HG02885 (cell line): Measurements from ENCODE around the gene CC2D2A.

Experiments
- ATAC-seq: cut with Tn5 transposase; IDR thresholded peaks from one replicate; pipeline ENCODE4 v1.9.1; 2021; ENCODE audit warnings: mild to moderate bottlenecking; ENCODE audit not compliant: unreplicated experiment, poor library complexity

Gene CC2D2A

GRCh38 chr4:15551740-15552446 is 82.2 kb downstream of the CC2D2A start:
- no peak for ATAC-seq

- no peak for ATAC-seq
Measured at GRCh38 chr4:15552557-15553362, 83.1 kb downstream of the CC2D2A start.

- no peak for ATAC-seq
Measured at GRCh38 chr4:15556511-15557092, 86.9 kb downstream of the CC2D2A start.

- ATAC-seq: no peak
Measured at GRCh38 chr4:15557786-15558550, 88.3 kb downstream of the CC2D2A start.

GRCh38 chr4:15558561-15558960 is 88.9 kb downstream of the CC2D2A start:
- ATAC-seq: no peak

GRCh38 chr4:15562114-15562513 is 92.4 kb downstream of the CC2D2A start:
- ATAC-seq: no peak

- no peak for ATAC-seq
Measured at GRCh38 chr4:15562623-15563022, 92.9 kb downstream of the CC2D2A start.

GRCh38 chr4:15563871-15564270 is 94.2 kb downstream of the CC2D2A start:
- ATAC-seq: no peak

- ATAC-seq: no peak
Measured at GRCh38 chr4:15568821-15569220, 99.1 kb downstream of the CC2D2A start.

GRCh38 chr4:15569746-15570145 is 100.1 kb downstream of the CC2D2A start:
- ATAC-seq: no peak

- ATAC-seq: no peak
Measured at GRCh38 chr4:15575966-15576365, 106.3 kb downstream of the CC2D2A start.

- ATAC-seq: no peak
Measured at GRCh38 chr4:15577508-15577907, 107.8 kb downstream of the CC2D2A start.

- no peak for ATAC-seq
Measured at GRCh38 chr4:15584785-15585184, 115.1 kb downstream of the CC2D2A start.

GRCh38 chr4:15585331-15585730 is 115.6 kb downstream of the CC2D2A start:
- no peak for ATAC-seq

GRCh38 chr4:15586066-15586465 is 116.4 kb downstream of the CC2D2A start:
- ATAC-seq: no peak

GRCh38 chr4:15587649-15588048 is 118.0 kb downstream of the CC2D2A start:
- ATAC-seq: no peak

- ATAC-seq: no peak
Measured at GRCh38 chr4:15592799-15593198, 123.1 kb downstream of the CC2D2A start.

GRCh38 chr4:15598644-15599043 is 129.0 kb downstream of the CC2D2A start:
- ATAC-seq: no peak

- no peak for ATAC-seq
Measured at GRCh38 chr4:15600176-15600575, 130.5 kb downstream of the CC2D2A start.

GRCh38 chr4:15601862-15602261 is 132.2 kb downstream of the CC2D2A start:
- ATAC-seq: no peak

GRCh38 chr4:15605537-15605936 is 135.9 kb downstream of the CC2D2A start:
- no peak for ATAC-seq
